HT-29 (cell line): ENCODE measurements around the gene C6. TPM values are rescaled to one million over a fixed set of nuclear protein-coding genes. Genes with fewer than 3 reads are reported as not detected.
A peak's percentile ranks its signal among the peaks of the same experiment; 100 is the strongest.

Experiments used
- DNase-seq: peaks from one replicate; pipeline ENCODE4 v3.0.0-alpha.2; 2015; ENCODE audit warnings: low spot score
- total RNA-seq: library from RNA; depleted of rRNA; stranded (reverse); fragments of >200 nt; shearing (Covaris generic); gene quantifications from 2 replicates; pipeline ENCODE4 v1.2.3, GENCODE V29; 2014; rRNA removed

C6 gene
- total RNA-seq, 1 experiment from 2014 or later = not detected

- DNase-seq = no peak
Measured at GRCh38 chr5:41127967-41128690, 85.2 kb downstream of the C6 start.

GRCh38 chr5:41122459-41122858 lies 90.9 kb downstream of the C6 start:
- no peak for DNase-seq

GRCh38 chr5:41120600-41120999 lies 92.7 kb downstream of the C6 start:
- no peak for DNase-seq

GRCh38 chr5:41118177-41118576 lies 95.2 kb downstream of the C6 start:
- no peak for DNase-seq

- no peak for DNase-seq
Measured at GRCh38 chr5:41115281-41115680, 98.1 kb downstream of the C6 start.

GRCh38 chr5:41112486-41113455 lies 100.6 kb downstream of the C6 start:
- DNase-seq = no peak

GRCh38 chr5:41109186-41109585 lies 104.1 kb downstream of the C6 start:
- no peak for DNase-seq

- DNase-seq = no peak
Measured at GRCh38 chr5:41102341-41102740, 111.0 kb downstream of the C6 start.

GRCh38 chr5:41097642-41098041 lies 115.7 kb downstream of the C6 start:
- DNase-seq = no peak

GRCh38 chr5:41095324-41096101 lies 117.8 kb downstream of the C6 start:
- no peak for DNase-seq

GRCh38 chr5:41094871-41095270 lies 118.5 kb downstream of the C6 start:
- DNase-seq = peak; percentile 27

GRCh38 chr5:41093803-41094202 lies 119.5 kb downstream of the C6 start:
- DNase-seq = no peak

Other genes with a start within 250 kb of the C6 start
- not detected in 2 replicates for gene MROH2B, start 142.2 kb downstream of the C6 start, total RNA-seq